ENCODE results near the gene LNPK. TPM values are rescaled to one million over a fixed set of nuclear protein-coding genes. Genes with fewer than 3 reads are reported as not detected.

LNPK gene
- total and polyA plus RNA-seq, 9 donors: 5.4 to 40.3 (median 21.4) TPM

- no peak overlapping the region for H3K4me3 ChIP-seq
- H3K27me3 ChIP-seq: no peaks in the 10 kb centered on the region
- intact Hi-C loops (cut with DNase I): no loop called here
- H3K36me3 ChIP-seq: no peaks in the 10 kb centered on the region
- no peak overlapping the region for H3K27ac ChIP-seq
- 96 to 99% (median 97%) methylated on average over 3 of the region's 3 CpGs for WGBS, 3 donors
- H3K4me1 ChIP-seq (ENCODE audit: insufficient read depth): no peaks in the 10 kb centered on the region
- no peak for DNase-seq
- TF ChIP-seq POLR2A (IDR thresholded peaks at IDR 0.05): no peak
- TF ChIP-seq CTCF (IDR thresholded peaks at IDR 0.05): no peak
- no peak for TF ChIP-seq EP300 (IDR thresholded peaks at IDR 0.05)
- no peaks in the 10 kb centered on the region for H3K9me3 ChIP-seq
Measured at GRCh38 chr2:175941699-175942098, 60.4 kb downstream of the LNPK start.

- Histone ChIP-seq H3K27ac (no peak overlapping the region), H3K4me1 (ENCODE audit: insufficient read depth) (no peaks in the 10 kb centered on the region), H3K4me3 (no peak overlapping the region), H3K27me3 (no peaks in the 10 kb centered on the region), H3K36me3 (no peaks in the 10 kb centered on the region), H3K9me3 (no peaks in the 10 kb centered on the region)
- DNase-seq: no peak
- intact Hi-C loops (cut with DNase I): no loop called here
- TF ChIP-seq CTCF (IDR thresholded peaks at IDR 0.05) (no peak), POLR2A (IDR thresholded peaks at IDR 0.05) (no peak), EP300 (IDR thresholded peaks at IDR 0.05) (no peak)
- WGBS, 3 donors: 56 to 65% (median 60%) methylated on average over 2 of the region's 2 CpGs
Measured at GRCh38 chr2:175937216-175937615, 64.9 kb downstream of the LNPK start.

DNA sequence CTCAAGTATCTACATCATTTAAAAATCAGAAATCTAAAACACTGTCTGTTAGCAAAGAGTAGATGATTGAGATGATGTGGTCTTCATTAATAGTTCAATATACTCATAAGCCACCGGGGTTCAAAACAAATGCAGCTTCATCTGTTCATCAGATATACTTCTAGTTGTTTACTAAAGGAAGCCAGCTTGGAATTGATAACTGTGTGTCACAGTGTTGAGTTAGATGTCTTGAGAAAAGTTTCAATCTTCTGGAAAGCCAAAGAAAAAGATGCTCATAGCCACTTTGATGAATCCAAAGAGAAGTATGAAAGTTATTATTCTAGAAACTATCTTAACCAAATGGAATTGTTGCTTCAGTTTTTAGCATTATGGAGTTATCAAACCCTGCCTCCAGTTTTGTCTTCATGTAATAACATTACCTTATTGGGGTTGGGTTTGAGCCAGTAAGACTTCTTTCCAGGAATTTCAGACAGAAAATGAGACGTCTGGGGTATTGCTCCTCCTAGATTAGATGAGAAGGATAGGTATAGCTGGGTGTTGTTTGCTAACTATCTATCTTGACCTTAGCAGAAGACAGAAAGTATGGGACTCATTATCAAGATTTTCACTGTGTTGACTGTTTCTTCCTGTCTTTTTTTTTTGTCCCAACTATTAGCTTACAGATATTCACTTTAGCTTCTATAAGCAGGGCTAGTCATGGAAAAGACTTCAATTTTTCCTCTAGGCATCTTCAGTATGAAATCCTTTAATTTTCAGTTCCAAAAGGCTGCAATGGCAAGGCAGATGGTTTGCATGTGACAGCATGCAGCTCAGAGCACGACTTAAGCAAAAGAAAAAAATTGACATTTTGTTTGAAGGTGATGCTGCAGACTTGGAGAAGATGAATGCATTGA lies 66.5 kb downstream of the LNPK start:
- no peak for DNase-seq
- Histone ChIP-seq H3K27me3 (no peaks in the 10 kb centered on the region), H3K4me3 (no peak overlapping the region), H3K27ac (no peak overlapping the region), H3K36me3 (no peaks in the 10 kb centered on the region), H3K9me3 (no peaks in the 10 kb centered on the region), H3K4me1 (ENCODE audit: insufficient read depth) (no peaks in the 10 kb centered on the region)
- 72 to 78% (median 72%) methylated on average over 3 of the region's 3 CpGs for WGBS, 3 donors
- no peak for TF ChIP-seq CTCF (IDR thresholded peaks at IDR 0.05)
- no peak for TF ChIP-seq POLR2A (IDR thresholded peaks at IDR 0.05)
- no peak for TF ChIP-seq EP300 (IDR thresholded peaks at IDR 0.05)
- intact Hi-C loops (cut with DNase I): no loop called here

DNA sequence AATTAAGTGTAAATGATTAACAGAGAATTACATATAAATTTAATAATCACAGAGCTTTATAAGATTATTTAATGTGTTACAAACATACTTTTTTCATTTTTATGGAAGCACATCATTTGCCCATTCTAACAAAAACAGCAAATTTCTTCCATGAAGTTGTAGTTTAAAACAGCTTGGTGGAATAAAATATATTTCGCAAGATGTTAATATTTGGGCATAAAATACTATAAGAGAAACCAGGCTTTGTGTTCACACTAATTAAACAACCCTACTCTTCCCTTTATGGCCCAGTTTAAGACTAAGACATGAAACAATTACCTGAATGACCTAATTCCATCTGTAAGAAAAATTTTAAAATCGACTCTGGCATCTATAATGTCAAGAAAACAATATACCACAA lies 69.4 kb downstream of the LNPK start:
- no peaks in the 10 kb centered on the region for H3K36me3 ChIP-seq
- TF ChIP-seq EP300 (IDR thresholded peaks at IDR 0.05): no peak
- no peak for TF ChIP-seq CTCF (IDR thresholded peaks at IDR 0.05)
- TF ChIP-seq POLR2A (IDR thresholded peaks at IDR 0.05): no peak
- H3K27me3 ChIP-seq: no peaks in the 10 kb centered on the region
- no peaks in the 10 kb centered on the region for H3K9me3 ChIP-seq
- H3K27ac ChIP-seq: no peak overlapping the region
- H3K4me1 ChIP-seq (ENCODE audit: insufficient read depth): no peaks in the 10 kb centered on the region
- 98 to 99% (median 99%) methylated on average over 2 of the region's 2 CpGs for WGBS, 3 donors
- no peak overlapping the region for H3K4me3 ChIP-seq
- intact Hi-C loops (cut with DNase I): no loop called here
- DNase-seq: no peak

Measured in ovary (tissue), 9 donors.